HG03460 (cell line): ENCODE data around the gene SIGLEC5.
"Not testable (repeated sequence)": the region's sequence is repeated elsewhere in the genome, so short reads cannot be mapped to it uniquely, and the experiment has no call there.

Experiments used
- ATAC-seq: cut with Tn5 transposase; IDR thresholded peaks from one replicate; pipeline ENCODE4 v1.9.1; 2021; ENCODE audit not compliant: unreplicated experiment

The SIGLEC5 gene, protein sequence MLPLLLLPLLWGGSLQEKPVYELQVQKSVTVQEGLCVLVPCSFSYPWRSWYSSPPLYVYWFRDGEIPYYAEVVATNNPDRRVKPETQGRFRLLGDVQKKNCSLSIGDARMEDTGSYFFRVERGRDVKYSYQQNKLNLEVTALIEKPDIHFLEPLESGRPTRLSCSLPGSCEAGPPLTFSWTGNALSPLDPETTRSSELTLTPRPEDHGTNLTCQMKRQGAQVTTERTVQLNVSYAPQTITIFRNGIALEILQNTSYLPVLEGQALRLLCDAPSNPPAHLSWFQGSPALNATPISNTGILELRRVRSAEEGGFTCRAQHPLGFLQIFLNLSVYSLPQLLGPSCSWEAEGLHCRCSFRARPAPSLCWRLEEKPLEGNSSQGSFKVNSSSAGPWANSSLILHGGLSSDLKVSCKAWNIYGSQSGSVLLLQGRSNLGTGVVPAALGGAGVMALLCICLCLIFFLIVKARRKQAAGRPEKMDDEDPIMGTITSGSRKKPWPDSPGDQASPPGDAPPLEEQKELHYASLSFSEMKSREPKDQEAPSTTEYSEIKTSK

DNA sequence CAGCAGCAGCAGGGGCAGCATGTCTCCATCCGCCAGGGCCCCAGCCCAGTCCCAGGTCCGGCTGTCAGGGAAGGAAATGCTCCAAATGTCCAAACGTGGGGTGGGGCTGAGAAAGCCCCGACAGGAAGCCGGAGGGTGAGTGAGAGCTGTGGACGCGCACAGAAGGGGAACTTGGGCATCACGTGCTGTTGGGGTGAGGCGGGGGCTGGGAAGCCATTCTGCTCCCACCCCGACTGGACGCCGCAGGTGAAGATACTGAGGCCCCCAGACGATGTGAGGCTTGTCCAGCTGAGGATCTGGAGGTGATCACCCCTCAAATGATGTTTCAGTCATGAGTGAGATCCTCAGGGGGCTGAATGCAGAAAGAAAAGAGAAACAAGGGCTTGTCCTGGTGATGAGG, at the start of gene SIGLEC5:
Gene SIGLEC5, minus strand, starts transcription at position 87 of the 400 bp plus-strand sequence. Its CDS starts 66 bp downstream, at position 21.
- not testable (repeated sequence) for ATAC-seq

- ATAC-seq = no peak
Observed at GRCh38 chr19:51676566-51677083, 46.4 kb upstream of the SIGLEC5 start.

GRCh38 chr19:51675911-51676565, 45.8 kb upstream of the SIGLEC5 start:
- ATAC-seq = not testable (repeated sequence)

- ATAC-seq = no peak
Observed at GRCh38 chr19:51668216-51668615, 38.0 kb upstream of the SIGLEC5 start.

GRCh38 chr19:51664997-51665396, 34.8 kb upstream of the SIGLEC5 start:
- no peak for ATAC-seq

DNA sequence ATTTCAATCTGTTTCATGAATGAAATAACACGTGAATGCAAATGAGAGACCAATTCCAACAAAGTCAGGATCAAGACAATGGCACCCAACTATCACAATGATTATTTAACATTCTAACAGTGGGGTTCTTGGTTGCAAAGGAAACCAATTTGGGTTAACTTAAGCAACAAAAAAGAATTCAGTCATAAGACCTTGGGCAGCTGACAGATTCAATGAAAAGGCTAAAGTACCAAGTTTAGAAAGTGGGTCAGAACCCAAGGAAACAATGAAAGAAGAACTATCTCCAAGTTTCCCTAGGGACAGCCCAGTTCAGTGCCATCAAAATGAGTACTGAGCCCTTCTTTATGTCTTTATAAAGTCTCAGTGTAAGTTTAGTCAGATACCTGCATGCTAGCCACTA, 33.9 kb upstream of the SIGLEC5 start:
- no peak for ATAC-seq

DNA sequence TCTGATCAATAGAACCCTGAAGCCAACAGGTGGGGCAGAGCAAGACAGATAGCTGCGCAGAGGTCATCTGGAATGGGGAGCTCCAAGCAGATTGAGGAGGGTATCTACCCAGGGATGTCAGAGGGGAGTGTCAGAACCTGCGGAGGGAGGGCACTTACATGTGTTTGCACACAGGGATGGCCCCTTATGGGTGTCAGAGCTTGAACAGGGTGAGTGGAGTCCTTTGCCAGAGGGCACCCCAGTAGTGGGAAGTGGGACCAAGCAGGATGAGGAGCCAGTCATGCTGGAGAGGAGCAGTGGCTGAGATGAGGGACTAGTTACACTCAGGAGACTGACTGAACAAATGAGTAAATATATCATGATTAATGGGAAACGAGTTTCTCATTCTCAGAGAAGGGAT, 33.4 kb upstream of the SIGLEC5 start:
- no peak for ATAC-seq

GRCh38 chr19:51660975-51661600, 30.9 kb upstream of the SIGLEC5 start:
- no peak for ATAC-seq

GRCh38 chr19:51654783-51655182, 24.6 kb upstream of the SIGLEC5 start:
- no peak for ATAC-seq

GRCh38 chr19:51653162-51653561, 23.0 kb upstream of the SIGLEC5 start:
- ATAC-seq = no peak

GRCh38 chr19:51652266-51652665, 22.1 kb upstream of the SIGLEC5 start:
- no peak for ATAC-seq

GRCh38 chr19:51651216-51651846, 21.1 kb upstream of the SIGLEC5 start:
- no peak for ATAC-seq

GRCh38 chr19:51647318-51647717, 17.1 kb upstream of the SIGLEC5 start:
- no peak for ATAC-seq

DNA sequence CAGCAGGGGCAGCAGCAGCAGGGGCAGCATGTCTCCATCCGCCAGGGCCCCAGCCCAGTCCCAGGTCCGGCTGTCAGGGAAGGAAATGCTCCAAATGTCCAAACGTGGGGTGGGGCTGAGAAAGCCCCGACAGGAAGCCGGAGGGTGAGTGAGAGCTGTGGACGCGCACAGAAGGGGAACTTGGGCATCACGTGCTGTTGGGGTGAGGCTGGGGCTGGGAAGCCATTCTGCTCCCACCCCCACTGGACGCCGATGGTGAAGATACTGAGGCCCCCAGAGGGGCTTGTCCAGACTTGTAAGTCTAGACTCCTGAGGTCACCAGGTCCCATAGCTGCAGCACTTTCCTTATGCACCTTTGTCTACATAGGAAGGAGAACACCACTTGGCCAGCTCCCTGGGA, 16.5 kb upstream of the SIGLEC5 start, which contains the start of gene SIGLEC14:
Gene SIGLEC14, minus strand, starts transcription at position 96 of the 400 bp plus-strand sequence. Its CDS starts 66 bp downstream, at position 30.
- not testable (repeated sequence) for ATAC-seq

DNA sequence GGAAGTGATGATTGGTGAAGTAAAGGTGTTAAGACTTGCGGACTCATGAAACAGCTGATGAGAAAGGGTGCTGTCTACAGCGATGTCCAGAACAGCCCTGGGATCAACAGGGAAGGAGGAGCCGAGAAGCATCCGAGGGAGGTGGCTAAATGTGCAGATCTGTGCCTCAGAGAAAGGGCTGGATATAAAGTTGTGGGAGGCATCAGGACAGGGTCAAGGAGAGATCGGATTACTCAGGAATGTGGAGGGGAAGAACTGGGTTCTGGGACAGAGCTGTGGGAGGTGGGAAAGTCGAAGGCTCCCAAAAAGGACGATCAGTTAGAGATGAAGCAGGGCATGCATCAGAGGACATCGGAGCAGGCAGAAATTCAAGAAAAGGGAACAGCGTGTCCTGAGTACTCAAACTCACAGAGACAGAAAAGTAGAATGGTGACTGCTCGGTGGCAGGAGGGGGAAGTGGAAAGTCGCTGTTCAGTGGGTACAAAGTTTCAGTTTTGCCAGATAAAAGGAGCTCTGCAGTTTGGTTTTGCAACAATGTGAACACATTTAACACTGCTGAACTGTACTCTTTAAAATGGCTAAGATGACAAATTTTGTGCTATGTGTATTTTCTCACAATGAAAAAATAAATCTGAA, 14.6 kb upstream of the SIGLEC5 start:
- ATAC-seq = no peak

GRCh38 chr19:51641648-51642047, 11.4 kb upstream of the SIGLEC5 start:
- ATAC-seq = no peak

DNA sequence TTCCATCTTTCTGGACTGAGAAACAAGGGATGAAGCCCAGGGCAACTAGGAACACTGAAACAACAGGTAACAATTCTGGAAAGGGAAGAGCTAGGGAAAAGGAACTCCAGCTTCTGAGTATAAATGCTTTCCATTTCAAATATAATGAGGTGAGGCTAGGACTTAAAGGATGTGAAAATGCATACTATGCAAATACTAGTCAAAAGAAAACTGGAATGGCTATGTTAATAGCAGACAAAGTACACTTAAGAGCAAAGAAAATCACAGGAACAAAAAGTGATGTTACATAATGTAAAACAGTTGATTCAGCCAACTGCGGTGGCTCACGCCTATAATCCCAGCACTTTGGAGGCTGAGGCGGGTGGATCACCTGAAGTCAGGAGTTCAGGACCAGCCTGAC, 10.2 kb upstream of the SIGLEC5 start:
- no peak for ATAC-seq

GRCh38 chr19:51639916-51640315, 9.7 kb upstream of the SIGLEC5 start:
- ATAC-seq = no peak

DNA sequence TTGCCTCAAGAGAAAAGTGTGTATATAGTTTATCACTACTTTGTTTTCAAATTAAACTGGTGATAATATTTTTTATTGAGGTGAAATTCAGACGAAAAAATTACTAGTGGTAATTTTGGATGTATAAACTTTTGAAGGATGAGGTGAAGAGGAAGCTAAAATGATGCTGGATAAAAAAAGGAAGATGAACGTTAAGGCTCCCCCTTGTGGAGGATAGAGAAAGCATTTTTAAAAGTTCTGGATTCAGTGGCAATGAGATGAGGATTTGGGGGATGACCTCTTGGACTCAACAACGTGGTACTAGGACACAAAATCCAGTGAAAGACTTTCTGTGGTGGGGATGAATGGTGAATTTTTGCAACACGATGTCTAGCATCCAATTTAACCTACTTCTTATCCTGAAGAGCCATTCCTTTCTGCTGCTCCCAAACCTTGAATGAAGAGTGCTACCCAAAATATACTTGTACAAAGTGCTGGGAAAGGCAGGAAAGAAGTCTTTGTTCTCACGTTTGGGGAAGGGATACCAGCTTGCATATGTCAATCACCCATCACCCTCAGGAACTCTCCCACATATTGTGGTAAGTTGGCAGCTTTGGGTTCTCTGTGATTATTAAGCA, 7.3 kb upstream of the SIGLEC5 start:
- no peak for ATAC-seq

GRCh38 chr19:51632126-51632525, 1.9 kb upstream of the SIGLEC5 start:
- ATAC-seq = no peak
